HG02588 (cell line): ENCODE results near the gene ZBTB2.
"Not testable (repeated sequence)": the region's sequence is repeated elsewhere in the genome, so short reads cannot be mapped to it uniquely, and the experiment has no call there.

Source experiments
- ATAC-seq: cut with Tn5 transposase; IDR thresholded peaks from one replicate; pipeline ENCODE4 v1.9.1; 2021; ENCODE audit warnings: mild to moderate bottlenecking, moderate library complexity; ENCODE audit not compliant: unreplicated experiment

The ZBTB2 gene

DNA sequence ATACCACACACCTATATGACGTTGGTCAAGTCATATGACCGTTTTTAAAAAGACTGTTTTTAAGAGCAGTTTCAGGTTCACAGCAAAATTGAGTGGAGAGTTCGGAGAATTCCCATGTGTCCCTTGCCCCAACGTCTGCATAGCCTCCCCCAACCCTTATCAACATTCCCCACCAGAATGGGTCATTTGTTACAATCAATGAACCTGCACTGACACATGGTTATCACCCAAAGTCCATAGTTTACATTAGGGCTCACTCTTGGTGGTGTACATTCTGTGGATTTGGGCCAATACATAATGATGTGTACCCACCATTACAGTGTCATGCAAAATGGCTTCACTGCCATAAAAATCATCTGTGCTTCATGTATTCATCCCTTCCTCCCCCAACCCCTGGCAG is 52.0 kb downstream of the ZBTB2 start:
- no peak for ATAC-seq

DNA sequence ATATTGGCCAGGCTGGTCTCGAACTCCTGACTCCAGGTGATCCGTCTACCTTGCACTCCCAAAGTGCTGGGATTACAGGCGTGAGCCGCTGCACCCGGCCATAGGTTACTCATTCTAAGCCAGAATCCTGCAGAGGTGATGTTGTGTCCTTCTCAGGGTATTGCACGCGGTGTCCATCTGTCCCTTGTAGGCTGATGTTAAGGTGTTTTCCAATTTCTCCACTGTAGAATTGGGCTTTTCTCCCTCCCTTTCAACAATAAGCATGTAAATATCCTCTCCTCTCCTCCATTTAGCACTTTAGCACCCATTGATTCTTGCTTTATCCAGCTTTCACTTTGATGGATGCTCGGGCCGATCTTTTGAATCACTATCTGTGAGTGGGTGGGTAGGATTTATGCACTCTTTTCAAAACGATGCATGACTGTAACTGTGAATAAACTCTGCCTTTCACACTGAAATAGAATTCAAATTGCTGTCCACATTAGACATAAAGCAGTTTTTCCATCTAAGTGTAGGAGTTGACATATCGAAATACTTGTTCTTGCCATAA is 52.6 kb downstream of the ZBTB2 start:
- ATAC-seq = no peak

DNA sequence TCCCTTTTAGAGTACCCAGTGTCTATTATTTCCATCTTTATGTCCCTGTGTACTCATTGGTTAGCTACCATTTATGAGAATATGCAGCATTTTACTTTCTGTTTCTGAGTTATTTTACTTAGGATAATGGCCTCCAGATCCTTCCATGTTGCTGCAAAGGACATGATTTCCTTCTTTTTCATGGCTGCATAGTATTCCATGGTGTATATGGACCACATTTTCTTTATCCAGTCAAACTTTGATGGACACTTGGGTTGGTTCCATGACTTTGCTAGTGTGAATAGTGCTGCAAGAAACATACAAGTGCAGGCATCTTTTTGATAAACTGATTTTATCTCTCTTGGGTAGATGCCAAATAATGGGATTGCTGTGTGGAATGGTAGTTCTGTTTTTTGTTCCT is 55.4 kb downstream of the ZBTB2 start:
- ATAC-seq = no peak

DNA sequence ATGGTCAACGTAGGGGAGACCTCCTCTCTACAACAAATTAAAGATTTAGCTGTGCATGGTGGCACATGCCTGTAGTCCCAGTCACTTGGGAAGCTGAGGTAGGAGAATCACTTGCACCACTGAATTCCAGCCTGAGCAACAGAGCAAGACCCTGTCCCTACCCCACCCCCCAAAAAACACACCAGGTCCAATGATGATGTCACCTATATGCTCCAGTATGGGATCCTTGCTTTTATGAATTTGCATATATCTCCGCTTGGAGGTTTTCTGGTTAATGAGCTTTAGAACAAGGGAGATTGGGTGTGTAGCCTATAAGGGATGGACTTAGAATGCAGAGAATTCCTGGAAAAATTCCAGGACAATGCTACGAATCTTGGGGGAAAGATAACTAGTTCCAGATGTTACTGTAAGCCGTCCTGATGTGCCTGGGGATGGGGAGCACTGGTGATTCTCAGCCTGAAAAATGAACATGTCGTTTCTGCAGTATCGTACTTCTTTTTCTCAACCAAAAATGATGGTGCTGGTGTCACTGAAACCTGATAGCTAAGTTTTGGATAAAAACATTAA is 61.1 kb downstream of the ZBTB2 start:
- ATAC-seq = no peak

DNA sequence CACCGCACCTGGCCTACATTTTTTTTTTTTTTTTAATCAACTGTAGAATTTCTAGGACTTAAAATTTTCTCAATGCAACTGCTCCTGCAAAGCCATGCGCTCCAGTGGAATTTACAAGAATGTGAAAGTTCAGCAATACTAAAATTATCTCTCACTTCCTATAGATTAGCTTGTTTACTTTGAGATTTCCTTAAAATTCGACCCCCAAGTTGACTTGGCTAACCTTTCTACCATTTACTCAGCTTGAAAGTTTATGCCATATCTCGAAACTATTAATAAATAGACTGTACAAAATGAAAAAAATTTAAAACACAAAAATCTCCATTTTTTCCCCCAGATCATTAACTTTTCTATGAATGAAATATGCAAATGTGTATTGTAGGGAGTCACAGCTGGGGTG is 64.3 kb downstream of the ZBTB2 start:
- no peak for ATAC-seq

DNA sequence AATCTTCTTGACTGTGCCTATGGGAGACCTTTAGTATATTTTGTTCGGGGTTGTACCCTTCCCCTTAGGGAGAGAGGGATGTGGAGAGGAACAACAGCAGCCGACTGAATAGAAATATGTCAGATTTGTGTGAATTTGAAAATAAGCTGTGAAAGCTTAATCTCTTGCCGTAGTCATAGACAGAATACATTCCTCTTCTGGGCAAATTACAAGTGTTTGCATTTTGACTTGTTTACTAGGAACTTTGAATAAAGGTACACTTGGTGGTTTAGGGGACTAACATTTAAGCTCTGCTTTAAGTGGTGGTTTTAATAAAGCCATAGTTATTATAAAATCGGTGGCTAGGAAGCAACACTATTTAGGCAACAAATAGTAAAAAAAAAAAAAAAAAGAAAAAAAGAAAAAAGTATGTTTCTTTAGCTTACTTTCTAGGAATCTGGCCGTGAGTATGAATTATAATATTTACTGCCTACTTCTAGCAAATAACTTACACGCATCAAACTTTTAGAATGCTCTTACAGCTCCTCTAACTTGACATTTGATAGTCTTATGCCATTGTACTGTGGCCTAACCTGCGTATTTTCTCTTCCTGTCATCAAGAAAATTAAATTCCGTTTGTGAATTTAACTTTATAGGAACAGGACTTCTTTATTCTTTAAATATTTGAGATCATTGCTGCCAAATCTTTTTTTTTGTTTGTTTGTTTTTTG is 65.1 kb downstream of the ZBTB2 start:
- no peak for ATAC-seq

DNA sequence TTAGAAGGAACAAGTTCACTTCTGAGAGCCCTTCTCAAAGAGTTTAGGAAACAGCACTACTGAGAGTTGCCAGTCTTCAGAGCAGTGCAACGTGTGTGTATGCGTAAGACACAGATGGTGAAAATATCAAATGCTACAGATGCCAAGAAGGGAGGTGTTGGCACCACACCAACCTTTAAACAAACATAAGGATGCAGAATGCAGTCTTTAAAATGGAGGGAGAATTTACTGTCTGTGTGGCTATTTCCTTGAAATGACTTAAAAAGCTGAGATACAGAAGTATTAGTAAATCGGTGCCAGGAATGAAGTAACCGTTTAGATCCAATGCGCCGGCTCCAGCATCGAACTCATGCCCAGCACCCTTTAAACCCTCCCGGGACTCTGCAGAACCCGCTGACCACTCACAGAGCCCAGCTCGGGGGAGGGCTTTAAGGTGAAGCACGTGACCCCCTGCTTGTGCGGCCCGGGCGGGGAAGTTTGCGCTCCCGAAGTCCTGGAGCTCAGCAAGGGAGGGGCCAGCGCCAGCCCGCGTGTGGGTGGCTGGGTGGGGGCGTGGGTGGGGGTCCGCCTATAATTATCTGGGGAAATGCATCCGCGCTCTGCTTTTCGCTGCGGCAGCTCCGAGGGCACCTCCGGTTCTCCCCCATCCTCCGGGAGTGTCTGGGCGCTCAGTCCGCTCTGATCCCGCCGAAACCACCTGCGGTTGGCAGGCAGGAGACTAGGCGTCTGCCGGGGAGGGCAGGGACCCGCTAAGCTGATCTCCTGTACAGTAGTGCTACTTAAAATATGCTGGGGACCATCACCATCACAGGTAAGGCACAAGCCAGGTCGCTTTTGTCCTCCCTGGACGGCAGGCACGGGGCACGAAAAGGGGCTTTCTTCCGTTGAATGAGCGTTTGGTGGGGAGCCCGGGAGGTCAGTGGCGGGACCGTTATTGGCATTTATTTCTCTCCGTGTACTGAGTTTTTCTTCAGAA is 66.0 kb downstream of the ZBTB2 start:
- no peak for ATAC-seq

DNA sequence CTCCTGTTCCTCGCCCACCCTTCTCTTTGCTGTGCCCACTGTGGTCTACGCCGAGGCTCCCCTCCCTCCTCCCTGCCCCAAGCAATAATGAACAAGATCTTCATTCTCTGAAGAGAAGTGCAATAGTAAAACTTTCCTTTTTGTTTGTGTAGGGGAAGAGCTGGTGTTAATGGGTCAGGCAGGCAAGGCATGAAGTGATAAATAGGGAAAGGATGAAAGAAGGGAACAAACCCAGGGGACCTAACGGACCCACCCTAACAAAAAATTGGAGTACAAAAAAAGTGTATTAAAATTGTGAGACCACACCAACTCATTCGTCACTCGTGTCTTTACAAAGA is 66.9 kb downstream of the ZBTB2 start:
- ATAC-seq = no peak

DNA sequence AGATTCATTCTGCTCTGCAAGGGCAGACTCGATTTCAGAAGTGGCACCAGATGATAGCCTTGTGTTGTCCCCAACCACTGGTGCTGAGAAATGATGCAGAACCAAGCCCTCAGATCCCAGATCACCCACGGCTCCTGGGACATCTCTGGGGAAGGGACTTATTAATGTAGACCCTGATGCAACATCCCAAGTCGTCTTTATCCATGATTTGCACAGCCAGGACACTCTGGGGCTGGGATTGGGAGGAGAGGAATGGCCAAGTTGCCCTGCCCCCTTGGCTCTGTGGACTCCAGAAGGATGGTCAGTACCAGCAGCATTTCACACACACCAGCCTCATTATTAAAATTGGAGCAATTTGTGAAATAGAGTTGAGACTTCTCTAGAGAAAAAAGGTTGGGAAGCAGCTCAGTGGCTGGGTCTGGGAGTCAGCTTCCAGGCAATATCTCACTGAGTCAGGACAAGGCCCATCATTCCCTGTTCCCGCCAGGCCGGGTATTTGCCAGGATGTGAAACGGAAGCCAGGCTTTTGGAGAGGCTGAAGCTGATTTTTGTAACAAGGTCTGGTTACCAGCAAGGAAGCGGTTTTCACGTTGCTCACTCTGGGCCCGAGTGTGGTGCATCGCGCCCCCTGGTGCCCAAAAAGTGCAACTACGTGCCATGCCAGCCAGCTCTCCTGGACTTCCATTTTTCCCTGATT is 67.4 kb downstream of the ZBTB2 start:
- ATAC-seq = peak; percentile 80

DNA sequence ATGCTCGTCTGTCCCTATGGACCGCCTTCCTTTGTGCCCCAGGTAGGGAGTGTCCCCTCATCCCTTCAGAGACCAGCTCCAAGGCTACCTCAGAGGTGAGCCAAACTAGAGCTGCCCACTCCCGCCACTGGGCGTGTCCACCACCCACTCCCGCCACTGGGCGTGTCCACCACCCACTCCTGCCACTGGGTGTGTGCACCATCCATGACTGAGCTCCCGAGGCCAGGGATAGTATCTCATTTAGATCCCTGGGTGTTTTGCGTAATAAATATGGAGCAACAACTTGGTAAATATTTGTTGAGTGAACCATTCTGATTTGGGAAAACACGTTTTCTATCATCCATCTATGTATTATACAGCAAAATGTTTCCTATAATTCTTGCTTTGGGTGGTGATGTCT is 68.8 kb downstream of the ZBTB2 start:
- ATAC-seq = no peak

DNA sequence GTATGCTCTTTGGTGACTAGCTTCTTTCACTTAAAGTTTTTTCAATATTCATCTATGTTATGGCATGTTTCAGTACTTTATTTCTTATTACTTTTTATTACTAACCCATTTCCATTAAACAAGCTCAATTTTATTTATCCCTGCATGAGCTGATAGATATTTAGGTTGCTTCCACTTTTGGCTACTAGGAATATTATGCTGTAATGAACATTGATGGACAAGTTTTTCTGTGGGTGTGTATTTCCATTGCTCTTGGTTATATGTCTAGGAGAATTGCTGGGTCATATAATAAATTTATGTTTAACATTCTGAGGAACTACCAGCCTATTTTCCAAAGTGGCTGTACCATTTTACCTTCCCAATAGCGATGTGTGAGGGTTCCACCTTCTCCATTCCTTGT is 69.9 kb downstream of the ZBTB2 start:
- no peak for ATAC-seq

DNA sequence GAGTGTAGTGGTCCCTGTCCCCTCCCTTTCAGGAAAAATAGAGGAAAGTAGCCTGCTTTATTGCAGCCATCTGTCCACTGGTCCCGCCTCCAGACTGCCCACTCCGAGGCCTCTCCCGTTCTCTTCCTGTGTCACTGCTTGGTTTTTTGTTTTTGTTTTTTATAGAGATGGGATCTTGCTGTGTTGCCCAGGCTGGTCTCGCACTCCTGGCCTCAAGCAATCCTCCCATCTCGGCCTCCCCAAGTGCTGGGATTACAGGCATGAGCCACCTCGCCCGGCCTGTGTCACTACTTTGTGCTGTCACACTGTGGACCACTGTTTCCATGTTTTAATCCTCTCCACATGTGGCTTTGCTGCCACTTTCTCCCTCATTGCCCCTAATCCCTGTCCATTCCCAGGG is 71.2 kb downstream of the ZBTB2 start:
- ATAC-seq = no peak

DNA sequence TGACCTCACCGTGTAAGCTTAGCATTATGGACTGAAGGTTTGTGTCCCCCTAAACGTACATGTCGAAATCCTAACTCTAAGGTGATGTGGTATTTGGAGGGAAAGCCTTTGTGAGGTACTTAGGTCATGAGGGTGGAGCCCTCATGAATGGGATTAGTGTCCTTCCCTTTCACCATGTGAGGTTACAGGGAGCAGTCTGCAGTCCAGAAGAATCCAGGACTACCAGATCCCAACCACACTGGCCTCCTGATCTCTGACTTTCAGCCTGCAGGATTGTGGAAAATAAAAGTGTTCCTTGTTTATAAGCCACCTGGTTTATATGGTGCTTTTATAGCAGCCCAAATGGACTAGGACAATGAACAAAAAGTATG is 73.4 kb downstream of the ZBTB2 start:
- no peak for ATAC-seq

DNA sequence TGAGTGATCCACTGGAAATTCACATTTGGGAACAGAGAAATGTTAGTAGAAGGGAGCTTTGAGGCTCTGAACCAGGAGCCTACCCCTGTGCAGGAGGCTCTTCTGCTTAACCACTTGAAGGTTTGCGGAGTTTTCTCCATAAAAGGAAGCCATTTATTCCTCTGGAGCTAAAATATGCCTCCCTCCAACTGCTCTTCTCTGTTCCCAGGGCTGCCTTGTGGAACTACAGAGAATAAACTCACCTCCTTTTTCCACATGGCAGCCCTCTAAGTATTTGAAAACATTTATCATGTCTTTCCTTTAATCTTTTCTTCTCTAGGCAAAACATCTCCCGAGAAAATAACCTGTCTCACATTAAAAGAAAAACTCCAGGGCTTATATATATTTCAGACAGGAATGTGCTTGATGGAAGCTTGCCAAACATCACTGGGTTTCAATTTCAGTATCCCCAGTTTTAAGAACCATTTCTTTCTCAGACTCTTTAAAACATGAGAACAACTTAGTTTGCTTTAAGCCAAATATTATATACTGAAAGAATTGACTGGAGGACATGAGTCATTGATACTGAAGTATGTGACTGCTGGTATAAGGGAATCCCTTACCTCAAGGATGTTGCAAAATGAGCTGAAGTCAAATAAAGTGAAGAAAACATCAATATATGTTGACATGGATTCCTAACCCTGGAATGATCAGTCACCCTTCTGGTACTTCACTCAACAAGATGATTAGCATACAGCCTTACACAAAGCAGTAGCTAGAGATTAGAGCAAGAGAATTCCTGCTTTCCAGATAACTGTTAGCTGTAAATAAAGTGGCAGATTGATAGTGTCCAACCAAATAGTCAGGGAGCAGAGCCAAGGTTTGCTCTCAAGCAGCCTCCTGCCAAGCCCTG is 74.0 kb downstream of the ZBTB2 start:
- no peak for ATAC-seq

DNA sequence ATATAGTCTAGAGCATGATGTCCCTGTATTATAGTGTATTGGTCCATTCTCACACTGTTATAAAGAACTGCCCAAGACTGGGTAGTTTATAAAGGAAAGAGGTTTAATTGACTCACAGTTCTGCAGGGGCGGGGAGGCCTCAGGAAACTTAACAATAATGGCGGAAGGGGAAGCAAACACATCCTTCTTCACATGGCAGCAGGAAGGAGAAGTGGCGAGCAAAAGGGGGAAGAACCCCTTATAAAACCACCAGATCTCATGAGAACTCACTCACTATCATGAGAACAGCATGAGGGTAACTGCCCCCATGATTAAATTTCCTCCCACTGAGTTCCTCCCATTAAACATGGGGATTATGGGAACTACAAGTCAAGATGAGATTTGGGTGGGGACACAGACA is 75.7 kb downstream of the ZBTB2 start:
- ATAC-seq = not testable (repeated sequence)
